HepG2 (cell line): ENCODE results near the gene PARD3. TPM values are rescaled to one million over a fixed set of nuclear protein-coding genes. Genes with fewer than 3 reads are reported as not detected.

ENCODE experiments used
- ATAC-seq: fragments of 200-7000 bp; cut with Tn5 transposase; 3 replicates; pipeline ENCODE4 v1.9.1; 2020; ENCODE audit warnings: mild to moderate bottlenecking, moderate library complexity
- BruUV-seq: library from RNA; stranded (reverse); fragments of 400-500 nt; replicated peaks from 2 replicates; lab custom pipeline; 2021; lab: Mats Ljungman, UMichigan
- CTCF ChIA-PET: fragments of 300-600 bp; formaldehyde crosslinking; extraction: SDS; loops from one replicate; lab custom pipeline; 2021; ENCODE audit warnings: low total read pairs, inconsistent platforms, low intra/inter-chr PET ratio; lab: Yijun Ruan, JAX
- POLR2A ChIA-PET: fragments of 350-600 bp; sonication (Branson Sonifier 250); formaldehyde crosslinking; loops from one replicate; lab custom pipeline; 2020; ENCODE audit warnings: antibody characterized with exemption, inconsistent platforms; lab: Yijun Ruan, JAX
- DNase-seq: peaks from one replicate; pipeline ENCODE4 v3.0.0-alpha.2; 2015; ENCODE audit warnings: low spot score
- FAIRE-seq: peaks from 3 replicates; lab custom pipeline; 2011; peaks lifted over from hg19 to GRCh38; lab: Jason Lieb, UNC
- H2AFZ ChIP-seq: one replicate; pipeline ENCODE4 v1.6.1; 2011; ENCODE audit warnings: low read length, inconsistent platforms
- H3K27ac ChIP-seq: fragments of 300-600 bp; 3 replicates; pipeline ENCODE4 v1.8.0; 2011; ENCODE audit warnings: mixed run types, mild to moderate bottlenecking, mixed read lengths, low read length, inconsistent platforms; ENCODE audit not compliant: insufficient read depth; ENCODE audit errors: extremely low read length
- H3K27me3 ChIP-seq, 2 experiments: fragments of 200-600 bp in 1 of 2; 2 replicates in 1 of 2; 3 replicates in 1 of 2; pipeline versions ENCODE4 v1.6.0 to v1.8.0; 2011; ENCODE audit warnings: low read length in 2 of 2, mild to moderate bottlenecking in 2 of 2, moderate library complexity in 2 of 2, inconsistent platforms in 1 of 2; ENCODE audit not compliant: insufficient read depth in 2 of 2, control insufficient read depth in 1 of 2
- H3K36me3 ChIP-seq, 2 experiments: fragments of 200-600 bp in 1 of 2; replicated peaks in 1 of 2; 2 replicates in 1 of 2; 3 replicates in 1 of 2; pipeline versions ENCODE4 v1.5.1 to v1.8.0; 2011; ENCODE audit warnings: low read length in 2 of 2, inconsistent platforms in 1 of 2; ENCODE audit not compliant: insufficient read depth in 2 of 2, control insufficient read depth in 1 of 2
- H3K4me1 ChIP-seq: 2 replicates; pipeline ENCODE4 v1.5.1; 2012; ENCODE audit warnings: low read length, inconsistent platforms; ENCODE audit not compliant: insufficient read depth
- H3K4me2 ChIP-seq: 2 replicates; pipeline ENCODE4 v1.6.0; 2011; ENCODE audit warnings: low read depth, low read length, inconsistent platforms
- H3K4me3 ChIP-seq, 3 experiments: fragments of 200-600 bp in 1 of 3; sonication (generic), shearing (Covaris generic) in 1 of 3; replicated peaks in 1 of 3; 2 replicates each; pipeline ENCODE4 v1.5.1; 2011 to 2016; ENCODE audit warnings: low read length in 3 of 3, inconsistent platforms in 2 of 3, low read depth in 2 of 3, mild to moderate bottlenecking in 2 of 3, control low read depth in 1 of 3, mixed read lengths in 1 of 3; ENCODE audit not compliant: insufficient read depth in 1 of 3
- H3K79me2 ChIP-seq: one replicate; pipeline ENCODE4 v1.6.1; 2011; ENCODE audit warnings: low read length, inconsistent platforms; ENCODE audit not compliant: insufficient read depth
- H3K9ac ChIP-seq: 2 replicates; pipeline ENCODE4 v1.6.0; 2011; ENCODE audit warnings: mild to moderate bottlenecking, low read depth, low read length, inconsistent platforms; ENCODE audit not compliant: insufficient read depth
- H3K9me3 ChIP-seq: 2 replicates; pipeline ENCODE4 v1.5.1; 2012; ENCODE audit warnings: mild to moderate bottlenecking, low read length
- H4K20me1 ChIP-seq: 2 replicates; pipeline ENCODE4 v1.6.0; 2011; ENCODE audit warnings: inconsistent platforms, mild to moderate bottlenecking, low read length, moderate library complexity; ENCODE audit not compliant: insufficient read depth
- ARID3A ChIP-seq: IDR thresholded peaks from 2 replicates; pipeline ENCODE4 v1.6.1; 2012; ENCODE audit warnings: low read depth, low read length, improper control_type of control experiment
- E2F5 ChIP-seq: sonication (generic); formaldehyde crosslinking; conservative IDR thresholded peaks from 2 replicates; pipeline ENCODE4 v1.4.0; 2020; ENCODE audit warnings: missing genetic modification reagents
- MIXL1 ChIP-seq: IDR thresholded peaks from 2 replicates; pipeline ENCODE4 v1.6.1; 2016
- MTF2 ChIP-seq: sonication (generic); formaldehyde crosslinking; IDR thresholded peaks from 2 replicates; pipeline ENCODE4 v1.5.0; 2020; ENCODE audit warnings: missing genetic modification reagents, borderline replicate concordance
- ONECUT2 ChIP-seq: sonication (generic); formaldehyde crosslinking; IDR thresholded peaks from 2 replicates; pipeline ENCODE4 v1.4.0; 2020; ENCODE audit warnings: missing genetic modification reagents
- PLSCR1 ChIP-seq: sonication (generic); formaldehyde crosslinking; IDR thresholded peaks from 2 replicates; pipeline ENCODE4 v1.5.0; 2020; ENCODE audit warnings: missing genetic modification reagents, mild to moderate bottlenecking, borderline replicate concordance
- ZNF468 ChIP-seq: sonication (generic); formaldehyde crosslinking; IDR thresholded peaks from 2 replicates; pipeline ENCODE4 v1.8.0; 2022; ENCODE audit warnings: mild to moderate bottlenecking, moderate library complexity, missing genetic modification reagents
- ZNF503 ChIP-seq: sonication (generic); formaldehyde crosslinking; IDR thresholded peaks from 2 replicates; pipeline ENCODE4 v1.4.0; 2020; ENCODE audit warnings: missing genetic modification reagents
- WGBS: methylation state at CpG from one replicate; pipeline ENCODE4 v1.1.6; 2017; ENCODE audit warnings: low lambda C conversion rate; 5-methylcytosine and 5-hydroxymethylcytosine counted together
- in situ Hi-C: cut with HindIII; loops from 2 replicates; pipeline ENCODE4 v1.10.0; 2017; ENCODE audit warnings: low pct_unique_long_range_greater_than_20kb; ENCODE audit not compliant: extremely low pct_ligation_motif_present
- intact Hi-C: fragments of 100-400 bp; cut with micrococcal nuclease; formaldehyde crosslinking; loops from one replicate; pipeline ENCODE4 v1.10.0; 2022; ENCODE audit not compliant: unreplicated experiment
- polyA plus RNA-seq, 8 experiments: library from polyadenylated mRNA; depleted of rRNA in 3 of 8; stranded (reverse) in 7 of 8; unstranded in 1 of 8; fragments of >200 nt; fragmentation: Illumina TruSeq in 4 of 8; extraction: Trizol in 4 of 8; gene quantifications; 2 replicates each; pipeline versions ENCODE4 v1.2.1 to v1.2.3, GENCODE V29; 2011 to 2016; ENCODE audit warnings: low read depth in 4 of 8, missing spikeins in 1 of 8, mixed read lengths in 1 of 8; ENCODE audit not compliant: insufficient read depth in 1 of 8
- total RNA-seq, 5 experiments: library from RNA; depleted of rRNA; stranded (reverse); fragments of >200 nt; fragmentation: Illumina TruSeq; extraction: Trizol; gene quantifications; 2 replicates each; pipeline ENCODE4 v1.2.3, GENCODE V29; 2016; ENCODE audit warnings: low read depth in 1 of 5

Gene PARD3
- total and polyA plus RNA-seq, 2 of the 13 experiments (the other 11 are each of a cell fraction or from before 2014, with no cell fraction given), result 40.9 to 60.0 TPM

DNA sequence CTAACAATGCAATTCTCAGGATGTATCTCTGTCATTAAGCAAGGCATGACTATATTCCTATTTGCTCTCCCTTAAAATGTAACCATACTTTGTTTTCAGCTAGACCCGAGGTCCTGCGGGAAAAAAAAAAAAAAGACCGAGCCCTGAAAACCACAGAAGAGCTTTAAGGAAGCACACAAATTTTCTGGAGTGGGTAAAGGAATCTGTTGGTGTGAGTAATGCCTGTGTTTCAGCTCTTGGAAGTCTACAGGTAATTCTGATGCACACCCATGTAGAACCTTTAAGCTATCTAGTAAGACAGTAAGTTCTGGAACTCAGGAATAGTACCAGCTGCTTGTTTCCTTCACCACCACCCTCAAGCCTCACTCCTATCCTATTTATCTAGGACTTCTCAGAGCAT lies 351.1 kb downstream of the PARD3 start:
- WGBS, result 92% methylated on average over 3 of the region's 3 CpGs
- Histone ChIP-seq H3K9me3 (no peaks in the 10 kb centered on the region), H3K27me3 (no peaks in the 10 kb centered on the region; a peak in 1 of 5 replicates), H3K4me1 (no peaks in the 10 kb centered on the region), H3K4me2 (no peak overlapping the region), H3K36me3 (peaks cover 4 to 8% of the 10 kb centered on the region in 2 experiments; a peak in 3 of 5 replicates), H3K9ac (no peak overlapping the region), H3K79me2 (no peaks in the 10 kb centered on the region), H4K20me1 (no peaks in the 10 kb centered on the region), H3K27ac (no peak overlapping the region), H3K4me3 (no peak overlapping the region), H2AFZ (no peak overlapping the region)
- no peak for ATAC-seq
- intact Hi-C loops (no loop called here), in situ Hi-C loops (no loop called here)
- TF ChIP-seq ARID3A (no peak), MIXL1 (CRISPR knock-in tag) (no peak), ZNF468 (no peak), ONECUT2 (no peak), ZNF503 (CRISPR knock-in tag) (no peak), PLSCR1 (CRISPR knock-in tag) (no peak), E2F5 (CRISPR knock-in tag) (no peak), MTF2 (CRISPR knock-in tag) (no peak)
- no peak for DNase-seq
- FAIRE-seq, result no peak
- ChIA-PET POLR2A (no interaction called here), CTCF (no interaction called here)
- no TSS peak for BruUV-seq
